GM10248 (cell line): Measurements from ENCODE around the gene CAMK1D.
A peak's percentile ranks its signal among the peaks of the same experiment; 100 is the strongest.

ENCODE experiments used
- CTCF ChIA-PET: fragments of 300-600 bp; sonication (Branson Sonifier 250); formaldehyde crosslinking; extraction: SDS; loops from one replicate; lab custom pipeline; 2021; ENCODE audit warnings: antibody characterized with exemption; lab: Yijun Ruan, JAX
- POLR2A ChIA-PET: fragments of 350-650 bp; sonication (Branson Sonifier 250); formaldehyde crosslinking; extraction: SDS; loops from one replicate; lab custom pipeline; 2020; ENCODE audit warnings: antibody characterized with exemption; lab: Yijun Ruan, JAX
- DNase-seq: peaks from one replicate; pipeline ENCODE4 v3.0.0; 2012; ENCODE audit errors: extremely low spot score
- CTCF ChIP-seq: IDR thresholded peaks from 2 replicates; pipeline ENCODE4 v1.5.1; 2012; ENCODE audit warnings: mild to moderate bottlenecking, low read depth; ENCODE audit errors: extremely low read depth, missing control alignments, control extremely low read depth

Gene CAMK1D

GRCh38 chr10:12638781-12639180 is 289.4 kb downstream of the CAMK1D start:
- POLR2A ChIA-PET = no interaction called here
- CTCF ChIA-PET = interaction anchor here (0.9 to 4.1 kb wide), 5 partner anchors 9 to 71 kb away, joined by 3 to 24 read pairs (median 4); no protein-coding TSS in a partner anchor
- no peak for DNase-seq
- no peak for TF ChIP-seq CTCF

- POLR2A ChIA-PET = no interaction called here
- no peak for TF ChIP-seq CTCF
- no peak for DNase-seq
- CTCF ChIA-PET = interaction anchor here (0.9 to 4.1 kb wide), 5 partner anchors 10 to 31 kb away, joined by 3 to 24 read pairs (median 4); no protein-coding TSS in a partner anchor
Observed at GRCh38 chr10:12639996-12640944, 290.9 kb downstream of the CAMK1D start.

- POLR2A ChIA-PET = no interaction called here
- DNase-seq = no peak
- TF ChIP-seq CTCF = no peak
- CTCF ChIA-PET = interaction anchor here (1.5 to 6.8 kb wide), 2 partner anchors 13 to 20 kb away, joined by 3 to 76 read pairs; no protein-coding TSS in a partner anchor
Observed at GRCh38 chr10:12642036-12642435, 292.7 kb downstream of the CAMK1D start.

- ChIA-PET POLR2A (no interaction called here), CTCF (interaction anchor here (1.0 to 6.8 kb wide), 5 partner anchors 12 to 429 kb away, joined by 3 to 76 read pairs (median 5); no protein-coding TSS in a partner anchor)
- TF ChIP-seq CTCF = no peak
- DNase-seq = no peak
Observed at GRCh38 chr10:12643279-12643678, 293.9 kb downstream of the CAMK1D start.

- DNase-seq = peak; percentile 38
- no peak for TF ChIP-seq CTCF
- POLR2A ChIA-PET = no interaction called here
- CTCF ChIA-PET = interaction anchor here (0.8 to 6.8 kb wide), 9 partner anchors 11 to 430 kb away, joined by 3 to 76 read pairs (median 4); no protein-coding TSS in a partner anchor
Observed at GRCh38 chr10:12644380-12645144, 295.2 kb downstream of the CAMK1D start.

- DNase-seq = no peak
- CTCF ChIA-PET = interaction anchor here (1.0 to 6.8 kb wide), 4 partner anchors 10 to 65 kb away, joined by 3 to 76 read pairs (median 3); no protein-coding TSS in a partner anchor
Observed at GRCh38 chr10:12645449-12645848, 296.1 kb downstream of the CAMK1D start.

More at GRCh38 chr10:12645449-12645848, 296.1 kb downstream of the CAMK1D start:
- no peak for TF ChIP-seq CTCF
- POLR2A ChIA-PET = no interaction called here
